Vagina (tissue), 2 donors: ENCODE measurements around the gene TNRC6C.

ENCODE experiments used
- POLR2A ChIP-seq, 2 donors: fragments of 450-650 bp; IDR thresholded peaks; one replicate each; pipeline ENCODE4 v1.6.1; 2017; ENCODE audit warnings: antibody characterized with exemption in 2 of 2, mild to moderate bottlenecking in 2 of 2, moderate library complexity in 2 of 2
- POLR2AphosphoS5 ChIP-seq, 2 donors: sonication (generic); formaldehyde crosslinking; IDR thresholded peaks; one replicate each; pipeline ENCODE4 v1.9.0; 2017; ENCODE audit warnings: antibody characterized with exemption in 2 of 2, mild to moderate bottlenecking in 2 of 2, low read depth in 1 of 2; ENCODE audit not compliant: insufficient read depth in 1 of 2
- TF ChIP-seq, protein P1 (sequence below), 3 experiments: fragments of 450-650 bp in 2 of 3; fragments of 200-600 bp in 1 of 3; sonication (generic) in 1 of 3; IDR thresholded peaks; one replicate each; pipeline ENCODE4 v1.5.1; 2017 to 2019; ENCODE audit warnings: antibody characterized with exemption in 3 of 3, mild to moderate bottlenecking in 2 of 3, moderate library complexity in 2 of 3

DNA sequence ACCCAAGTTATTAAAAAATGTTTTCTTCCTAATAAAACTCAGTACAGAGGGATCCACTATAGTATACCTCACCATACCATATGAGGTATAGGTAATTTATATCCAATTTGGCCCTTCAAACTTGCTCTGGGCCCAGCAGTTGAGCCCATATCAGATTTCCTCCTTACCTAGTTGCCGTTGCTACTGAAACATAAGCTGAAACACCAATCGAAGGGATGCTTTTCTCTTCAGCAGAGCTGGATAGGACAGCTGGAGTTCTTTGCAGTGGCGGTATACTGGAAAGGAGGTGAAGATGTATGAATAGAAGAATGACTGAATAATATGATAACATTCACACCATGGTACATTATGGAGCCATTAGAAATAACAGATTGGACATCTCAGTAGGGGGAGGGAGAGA, 42.7 kb downstream of the TNRC6C start:
- TF ChIP-seq, protein P1, sequence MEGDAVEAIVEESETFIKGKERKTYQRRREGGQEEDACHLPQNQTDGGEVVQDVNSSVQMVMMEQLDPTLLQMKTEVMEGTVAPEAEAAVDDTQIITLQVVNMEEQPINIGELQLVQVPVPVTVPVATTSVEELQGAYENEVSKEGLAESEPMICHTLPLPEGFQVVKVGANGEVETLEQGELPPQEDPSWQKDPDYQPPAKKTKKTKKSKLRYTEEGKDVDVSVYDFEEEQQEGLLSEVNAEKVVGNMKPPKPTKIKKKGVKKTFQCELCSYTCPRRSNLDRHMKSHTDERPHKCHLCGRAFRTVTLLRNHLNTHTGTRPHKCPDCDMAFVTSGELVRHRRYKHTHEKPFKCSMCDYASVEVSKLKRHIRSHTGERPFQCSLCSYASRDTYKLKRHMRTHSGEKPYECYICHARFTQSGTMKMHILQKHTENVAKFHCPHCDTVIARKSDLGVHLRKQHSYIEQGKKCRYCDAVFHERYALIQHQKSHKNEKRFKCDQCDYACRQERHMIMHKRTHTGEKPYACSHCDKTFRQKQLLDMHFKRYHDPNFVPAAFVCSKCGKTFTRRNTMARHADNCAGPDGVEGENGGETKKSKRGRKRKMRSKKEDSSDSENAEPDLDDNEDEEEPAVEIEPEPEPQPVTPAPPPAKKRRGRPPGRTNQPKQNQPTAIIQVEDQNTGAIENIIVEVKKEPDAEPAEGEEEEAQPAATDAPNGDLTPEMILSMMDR (IDR thresholded peaks at IDR 0.05), result no peak
- TF ChIP-seq POLR2AphosphoS5 (IDR thresholded peaks at IDR 0.05; ENCODE audit: insufficient read depth in 1 of 2, low read depth in 1 of 2), result no peak
- no peak for TF ChIP-seq POLR2A (IDR thresholded peaks at IDR 0.05)
